Measurements from ENCODE around the gene ARSB. TPM values are rescaled to one million over a fixed set of nuclear protein-coding genes. Genes with fewer than 3 reads are reported as not detected.

Gene ARSB
- total RNA-seq, 2 experiments from 2014 or later, result 9.2 TPM

DNA sequence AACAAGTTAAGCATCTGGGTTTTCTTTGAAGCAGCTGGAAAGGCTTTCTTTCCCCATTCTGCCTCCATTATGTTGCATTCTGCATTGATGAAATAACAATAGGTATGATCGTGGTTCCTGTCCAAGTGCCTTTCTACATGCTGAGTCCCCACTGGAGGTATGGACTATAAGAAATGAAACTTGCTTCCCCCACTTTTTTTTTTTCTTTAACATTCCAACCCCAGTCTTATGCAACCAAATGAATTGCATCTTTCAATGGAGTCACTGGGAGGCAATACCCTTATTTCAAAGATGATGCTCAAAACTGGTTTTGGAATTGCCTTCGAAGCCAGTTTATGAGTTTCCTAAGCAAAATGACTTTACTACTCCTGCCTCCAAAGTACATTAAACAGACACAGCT lies 58.9 kb downstream of the ARSB start:
- no TSS peak for BruUV-seq (replicated peaks)
- H3K79me2 ChIP-seq (ENCODE audit: insufficient read depth, low read depth, low read length), result no peaks in the 10 kb centered on the region
- H3K4me3 ChIP-seq (ENCODE audit: low read depth, low read length, poor library complexity, severe bottlenecking), result no peak overlapping the region
- H3K9me2 ChIP-seq (ENCODE audit: insufficient read depth, low read length), result no peaks in the 10 kb centered on the region
- H3K27ac ChIP-seq (ENCODE audit: low read depth, low read length, poor library complexity, severe bottlenecking), result no peak overlapping the region
- no peaks in the 10 kb centered on the region for H4K20me1 ChIP-seq (ENCODE audit: insufficient read depth, low read length)
- H3K9me3 ChIP-seq (ENCODE audit: low read length), result no peaks in the 10 kb centered on the region
- no peaks in the 10 kb centered on the region for H3K36me3 ChIP-seq (ENCODE audit: insufficient read depth, low read length)
- H3K4me1 ChIP-seq (ENCODE audit: insufficient read depth, low read length, poor library complexity, severe bottlenecking), result no peaks in the 10 kb centered on the region
- DNase-seq (ENCODE audit: low spot score), result no peak
- intact Hi-C loops (cut with micrococcal nuclease; ENCODE audit: unreplicated experiment), result no loop called here
- no peak overlapping the region for H3K4me2 ChIP-seq (ENCODE audit: low read length)
- CTCF ChIA-PET (ENCODE audit: unreplicated experiment), result no interaction called here
- H2AFZ ChIP-seq (ENCODE audit: low read length), result no peak overlapping the region
- POLR2A ChIA-PET, result no interaction called here
- TF ChIP-seq, protein P1, sequence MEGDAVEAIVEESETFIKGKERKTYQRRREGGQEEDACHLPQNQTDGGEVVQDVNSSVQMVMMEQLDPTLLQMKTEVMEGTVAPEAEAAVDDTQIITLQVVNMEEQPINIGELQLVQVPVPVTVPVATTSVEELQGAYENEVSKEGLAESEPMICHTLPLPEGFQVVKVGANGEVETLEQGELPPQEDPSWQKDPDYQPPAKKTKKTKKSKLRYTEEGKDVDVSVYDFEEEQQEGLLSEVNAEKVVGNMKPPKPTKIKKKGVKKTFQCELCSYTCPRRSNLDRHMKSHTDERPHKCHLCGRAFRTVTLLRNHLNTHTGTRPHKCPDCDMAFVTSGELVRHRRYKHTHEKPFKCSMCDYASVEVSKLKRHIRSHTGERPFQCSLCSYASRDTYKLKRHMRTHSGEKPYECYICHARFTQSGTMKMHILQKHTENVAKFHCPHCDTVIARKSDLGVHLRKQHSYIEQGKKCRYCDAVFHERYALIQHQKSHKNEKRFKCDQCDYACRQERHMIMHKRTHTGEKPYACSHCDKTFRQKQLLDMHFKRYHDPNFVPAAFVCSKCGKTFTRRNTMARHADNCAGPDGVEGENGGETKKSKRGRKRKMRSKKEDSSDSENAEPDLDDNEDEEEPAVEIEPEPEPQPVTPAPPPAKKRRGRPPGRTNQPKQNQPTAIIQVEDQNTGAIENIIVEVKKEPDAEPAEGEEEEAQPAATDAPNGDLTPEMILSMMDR (conservative IDR thresholded peaks at IDR 0.05; ENCODE audit: low read length), result no peak
- no peak for TF ChIP-seq EZH2phosphoT487 (IDR thresholded peaks at IDR 0.05; ENCODE audit: borderline replicate concordance, low read depth, low read length)

DNA sequence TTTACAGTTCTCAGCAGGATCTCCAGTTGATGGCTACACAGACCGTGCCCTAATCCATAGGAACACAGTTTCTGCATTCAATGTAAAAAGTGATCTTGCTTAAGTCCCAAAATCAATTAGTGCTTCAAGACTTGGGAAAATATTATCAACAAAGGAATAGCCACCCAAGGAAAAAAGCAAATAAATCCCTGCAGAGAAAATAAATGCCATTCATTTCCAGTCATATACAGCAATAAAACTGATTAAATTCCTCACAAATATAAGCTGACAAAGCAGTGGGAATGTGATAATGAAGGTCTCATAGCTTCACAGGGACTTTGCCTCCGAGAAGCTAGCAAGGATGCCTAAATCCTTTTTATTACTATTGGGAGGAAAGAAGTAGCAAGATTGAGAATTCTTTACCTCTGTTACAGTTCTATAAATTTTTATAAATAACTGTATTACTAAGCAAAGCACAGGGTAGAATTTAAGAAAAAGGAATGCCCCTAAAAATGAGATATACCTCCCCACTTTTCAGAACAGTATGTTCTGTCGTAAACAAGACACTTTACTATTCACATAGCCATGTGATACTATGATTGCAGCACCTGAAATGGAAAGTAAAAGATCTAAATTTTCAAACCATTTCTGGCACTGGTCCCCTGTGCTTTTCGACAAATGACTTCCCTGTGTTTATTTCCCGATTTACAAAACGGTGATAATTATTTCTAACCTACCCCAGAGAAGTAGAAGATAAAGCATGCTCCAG lies 59.8 kb downstream of the ARSB start:
- CTCF ChIA-PET (ENCODE audit: unreplicated experiment), result no interaction called here

DNA sequence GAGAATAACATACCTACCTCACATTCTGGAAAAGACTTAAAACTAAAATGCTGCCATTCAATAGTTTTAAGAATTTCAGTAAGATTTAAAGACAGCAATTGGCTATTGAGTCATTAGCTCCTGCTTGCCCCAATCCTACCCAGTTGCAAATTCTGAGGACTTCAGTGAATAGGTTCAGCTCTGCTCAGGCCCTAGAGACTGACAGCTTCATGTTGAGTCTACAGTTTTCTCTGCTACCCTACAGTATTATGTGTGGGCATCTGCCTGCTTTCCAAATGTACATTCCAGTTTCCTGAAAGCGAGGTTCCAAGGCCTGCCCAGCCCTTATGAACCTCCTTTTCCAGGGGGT lies 61.5 kb downstream of the ARSB start:
- Histone ChIP-seq H3K9me2 (ENCODE audit: insufficient read depth, low read length) (no peaks in the 10 kb centered on the region), H2AFZ (ENCODE audit: low read length) (no peak overlapping the region), H3K36me3 (ENCODE audit: insufficient read depth, low read length) (no peaks in the 10 kb centered on the region), H3K4me1 (ENCODE audit: insufficient read depth, low read length, poor library complexity, severe bottlenecking) (no peaks in the 10 kb centered on the region), H3K4me3 (ENCODE audit: low read depth, low read length, poor library complexity, severe bottlenecking) (no peak overlapping the region), H3K27ac (ENCODE audit: low read depth, low read length, poor library complexity, severe bottlenecking) (no peak overlapping the region), H4K20me1 (ENCODE audit: insufficient read depth, low read length) (no peaks in the 10 kb centered on the region), H3K9me3 (ENCODE audit: low read length) (no peaks in the 10 kb centered on the region), H3K4me2 (ENCODE audit: low read length) (no peak overlapping the region), H3K79me2 (ENCODE audit: insufficient read depth, low read depth, low read length) (no peaks in the 10 kb centered on the region)
- TF ChIP-seq, protein P1 (conservative IDR thresholded peaks at IDR 0.05; ENCODE audit: low read length), result no peak
- no peak for TF ChIP-seq EZH2phosphoT487 (IDR thresholded peaks at IDR 0.05; ENCODE audit: borderline replicate concordance, low read depth, low read length)
- no TSS peak for BruUV-seq (replicated peaks)
- intact Hi-C loops (cut with micrococcal nuclease; ENCODE audit: unreplicated experiment), result no loop called here
- POLR2A ChIA-PET, result no interaction called here
- no peak for DNase-seq (ENCODE audit: low spot score)
- CTCF ChIA-PET (ENCODE audit: unreplicated experiment), result no interaction called here

More for the DNA sequence above, 59.8 kb downstream of the ARSB start:
- POLR2A ChIA-PET, result interaction anchor here (0.9 kb wide), 1 partner anchor 11 kb away, joined by 3 read pairs; no protein-coding TSS in a partner anchor
- Histone ChIP-seq H2AFZ (ENCODE audit: low read length) (no peak overlapping the region), H4K20me1 (ENCODE audit: insufficient read depth, low read length) (no peaks in the 10 kb centered on the region), H3K4me3 (ENCODE audit: low read depth, low read length, poor library complexity, severe bottlenecking) (no peak overlapping the region), H3K27ac (ENCODE audit: low read depth, low read length, poor library complexity, severe bottlenecking) (no peak overlapping the region), H3K9me2 (ENCODE audit: insufficient read depth, low read length) (no peaks in the 10 kb centered on the region), H3K36me3 (ENCODE audit: insufficient read depth, low read length) (no peaks in the 10 kb centered on the region), H3K4me2 (ENCODE audit: low read length) (no peak overlapping the region), H3K4me1 (ENCODE audit: insufficient read depth, low read length, poor library complexity, severe bottlenecking) (no peaks in the 10 kb centered on the region), H3K9me3 (ENCODE audit: low read length) (no peaks in the 10 kb centered on the region), H3K79me2 (ENCODE audit: insufficient read depth, low read depth, low read length) (no peaks in the 10 kb centered on the region)
- intact Hi-C loops (cut with micrococcal nuclease; ENCODE audit: unreplicated experiment), result no loop called here
- TF ChIP-seq EZH2phosphoT487 (IDR thresholded peaks at IDR 0.05; ENCODE audit: borderline replicate concordance, low read depth, low read length), result no peak
- TF ChIP-seq, protein P1 (conservative IDR thresholded peaks at IDR 0.05; ENCODE audit: low read length), result no peak
- BruUV-seq (replicated peaks), result no TSS peak
- no peak for DNase-seq (ENCODE audit: low spot score)

Data from OCI-LY7 (cell line).